ENCODE results near the gene LAMB3.

- no peak for TF ChIP-seq POLR2A (IDR thresholded peaks at IDR 0.05; ENCODE audit: low read depth, low read length)
- no peak for TF ChIP-seq POLR2AphosphoS5 (IDR thresholded peaks at IDR 0.05; ENCODE audit: low read depth, low read length)
- TF ChIP-seq TAF1 (IDR thresholded peaks at IDR 0.05; ENCODE audit: low read depth, low read length) = no peak
These were observed 38.1 kb downstream of the LAMB3 start for GRCh38 chr1:209614151-209614420.
